PC-9 (cell line): Measurements from ENCODE around the gene SPSB2.

Source experiments
- EZH2 ChIP-seq: fragments of 200-600 bp; sonication (generic); IDR thresholded peaks from 2 replicates; pipeline ENCODE4 v1.8.0; 2017; ENCODE audit warnings: antibody characterized with exemption, low read depth
- TF ChIP-seq, protein P1 (sequence below): fragments of 200-600 bp; sonication (generic); conservative IDR thresholded peaks from 2 replicates; pipeline ENCODE4 v1.6.1; 2017; ENCODE audit warnings: mixed run types, antibody characterized with exemption, mild to moderate bottlenecking, moderate library complexity

DNA sequence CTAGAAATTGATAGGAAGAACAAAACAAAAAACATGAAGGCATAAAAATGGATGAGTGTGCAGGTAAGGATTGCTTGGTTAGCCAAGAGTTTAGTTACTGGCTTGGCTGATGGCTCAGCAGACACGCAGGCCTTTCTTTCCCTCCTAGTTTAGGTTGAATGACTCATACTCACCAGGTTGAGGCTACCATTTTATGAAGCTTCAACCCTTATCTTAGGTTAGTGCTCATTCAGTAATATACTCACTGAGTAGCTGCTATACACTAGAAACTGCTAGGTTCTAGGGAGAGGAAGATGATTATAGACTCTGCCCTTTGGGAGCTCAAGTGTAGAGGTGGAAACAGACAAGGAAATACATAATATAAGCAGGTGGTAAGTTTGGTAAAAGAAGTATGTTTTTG is 38.8 kb downstream of the SPSB2 start:
- TF ChIP-seq, protein P1, sequence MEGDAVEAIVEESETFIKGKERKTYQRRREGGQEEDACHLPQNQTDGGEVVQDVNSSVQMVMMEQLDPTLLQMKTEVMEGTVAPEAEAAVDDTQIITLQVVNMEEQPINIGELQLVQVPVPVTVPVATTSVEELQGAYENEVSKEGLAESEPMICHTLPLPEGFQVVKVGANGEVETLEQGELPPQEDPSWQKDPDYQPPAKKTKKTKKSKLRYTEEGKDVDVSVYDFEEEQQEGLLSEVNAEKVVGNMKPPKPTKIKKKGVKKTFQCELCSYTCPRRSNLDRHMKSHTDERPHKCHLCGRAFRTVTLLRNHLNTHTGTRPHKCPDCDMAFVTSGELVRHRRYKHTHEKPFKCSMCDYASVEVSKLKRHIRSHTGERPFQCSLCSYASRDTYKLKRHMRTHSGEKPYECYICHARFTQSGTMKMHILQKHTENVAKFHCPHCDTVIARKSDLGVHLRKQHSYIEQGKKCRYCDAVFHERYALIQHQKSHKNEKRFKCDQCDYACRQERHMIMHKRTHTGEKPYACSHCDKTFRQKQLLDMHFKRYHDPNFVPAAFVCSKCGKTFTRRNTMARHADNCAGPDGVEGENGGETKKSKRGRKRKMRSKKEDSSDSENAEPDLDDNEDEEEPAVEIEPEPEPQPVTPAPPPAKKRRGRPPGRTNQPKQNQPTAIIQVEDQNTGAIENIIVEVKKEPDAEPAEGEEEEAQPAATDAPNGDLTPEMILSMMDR = no peak
- no peak for TF ChIP-seq EZH2
